Measurements from ENCODE around the gene FOXJ3. TPM values are rescaled to one million over a fixed set of nuclear protein-coding genes. Genes with fewer than 3 reads are reported as not detected.
A peak's percentile ranks its signal among the peaks of the same experiment; 100 is the strongest.

FOXJ3 gene
- total and polyA plus RNA-seq, 8 donors = 6.8 to 25.5 (median 20.2) TPM

- no peak for TF ChIP-seq CTCF (IDR thresholded peaks at IDR 0.05)
- Histone ChIP-seq H3K4me1 (peaks cover 10 to 25% (median 17%) of the 10 kb centered on the region in 3 donors), H3K27me3 (no peaks in the 10 kb centered on the region), H3K27ac (peak overlapping the region in 1 of 4 donors; percentile 4), H3K9me3 (no peaks in the 10 kb centered on the region), H3K4me3 (no peak overlapping the region), H3K36me3 (no peaks in the 10 kb centered on the region)
- DNase-seq (no peak), ATAC-seq (peak in 3 of 4 donors; percentile 79 to 82 (median 82)), FAIRE-seq (no peak)
- intact Hi-C loops (cut with DNase I) = no loop called here
- 36 to 37% methylated on average over 4 of the region's 4 CpGs for WGBS, 2 donors
Observed at GRCh38 chr1:42259059-42259738, 75.8 kb downstream of the FOXJ3 start.

GRCh38 chr1:42258218-42258617 lies 76.8 kb downstream of the FOXJ3 start:
- H3K27me3 ChIP-seq = no peaks in the 10 kb centered on the region
- no peak for FAIRE-seq
- H3K9me3 ChIP-seq = no peaks in the 10 kb centered on the region
- DNase-seq = no peak
- no peak overlapping the region for H3K27ac ChIP-seq
- no peak overlapping the region for H3K4me3 ChIP-seq
- peaks cover 10 to 25% (median 17%) of the 10 kb centered on the region in 3 donors for H3K4me1 ChIP-seq
- intact Hi-C loops (cut with DNase I) = no loop called here
- no peaks in the 10 kb centered on the region for H3K36me3 ChIP-seq
- TF ChIP-seq CTCF (IDR thresholded peaks at IDR 0.05) = no peak
- 83 to 85% methylated on average over 1 of the region's 1 CpG for WGBS, 2 donors
- ATAC-seq = no peak

GRCh38 chr1:42251042-42251441 lies 84.0 kb downstream of the FOXJ3 start:
- 98 to 100% methylated on average over 1 of the region's 1 CpG for WGBS, 2 donors
- ATAC-seq = no peak

GRCh38 chr1:42250164-42250563 lies 84.9 kb downstream of the FOXJ3 start:
- Histone ChIP-seq H3K9me3 (no peaks in the 10 kb centered on the region), H3K27me3 (no peaks in the 10 kb centered on the region), H3K4me1 (no peaks in the 10 kb centered on the region), H3K36me3 (no peaks in the 10 kb centered on the region), H3K27ac (no peak overlapping the region), H3K4me3 (no peak overlapping the region)
- intact Hi-C loops (cut with DNase I) = no loop called here
- FAIRE-seq (no peak), DNase-seq (no peak), ATAC-seq (no peak)
- no peak for TF ChIP-seq CTCF (IDR thresholded peaks at IDR 0.05)
- WGBS, 2 donors = 57 to 65% methylated on average over 3 of the region's 3 CpGs

More at GRCh38 chr1:42251042-42251441, 84.0 kb downstream of the FOXJ3 start:
- intact Hi-C loops (cut with DNase I) = no loop called here
- no peaks in the 10 kb centered on the region for H3K27me3 ChIP-seq
- FAIRE-seq (no peak), DNase-seq (no peak)
- TF ChIP-seq CTCF (IDR thresholded peaks at IDR 0.05) = no peak
- H3K4me1 ChIP-seq = no peaks in the 10 kb centered on the region
- H3K4me3 ChIP-seq = no peak overlapping the region
- H3K36me3 ChIP-seq = no peaks in the 10 kb centered on the region
- H3K27ac ChIP-seq = no peak overlapping the region
- no peaks in the 10 kb centered on the region for H3K9me3 ChIP-seq

GRCh38 chr1:42240966-42241755 lies 93.9 kb downstream of the FOXJ3 start:
- no peaks in the 10 kb centered on the region for H3K9me3 ChIP-seq
- no peak for DNase-seq
- intact Hi-C loops (cut with DNase I) = no loop called here
- TF ChIP-seq CTCF (IDR thresholded peaks at IDR 0.05) = no peak
- H3K4me3 ChIP-seq = no peak overlapping the region
- H3K36me3 ChIP-seq = no peaks in the 10 kb centered on the region
- H3K27ac ChIP-seq = no peak overlapping the region
- FAIRE-seq = no peak
- 89 to 93% methylated on average over 5 of the region's 5 CpGs for WGBS, 2 donors
- no peaks in the 10 kb centered on the region for H3K27me3 ChIP-seq
- no peaks in the 10 kb centered on the region for H3K4me1 ChIP-seq
- ATAC-seq = no peak
